GM18511 (cell line): ENCODE measurements around the gene FBXL3.

ENCODE experiments used
- ATAC-seq: cut with Tn5 transposase; IDR thresholded peaks from one replicate; pipeline ENCODE4 v1.9.1; 2021; ENCODE audit warnings: mild to moderate bottlenecking, moderate library complexity; ENCODE audit not compliant: unreplicated experiment

FBXL3 gene

GRCh38 chr13:77026861-77027621 lies at the start of gene FBXL3:
Gene FBXL3, minus strand, starts transcription at chr13:77027159. Its CDS starts 5,299 bp downstream, at chr13:77021860.
- peak; percentile 61 for ATAC-seq

GRCh38 chr13:77067519-77067918 lies 40.6 kb upstream of the FBXL3 start:
- no peak for ATAC-seq

- no peak for ATAC-seq
Measured at GRCh38 chr13:77065461-77066147, 38.6 kb upstream of the FBXL3 start.

GRCh38 chr13:77062097-77062496 lies 35.1 kb upstream of the FBXL3 start:
- ATAC-seq: no peak

GRCh38 chr13:77061362-77061761 lies 34.4 kb upstream of the FBXL3 start:
- no peak for ATAC-seq

- no peak for ATAC-seq
Measured at GRCh38 chr13:77056886-77057285, 29.9 kb upstream of the FBXL3 start.

- no peak for ATAC-seq
Measured at GRCh38 chr13:77056382-77056781, 29.4 kb upstream of the FBXL3 start.

- ATAC-seq: no peak
Measured at GRCh38 chr13:77055158-77055557, 28.2 kb upstream of the FBXL3 start.

GRCh38 chr13:77053192-77053591 lies 26.2 kb upstream of the FBXL3 start:
- ATAC-seq: no peak

- ATAC-seq: no peak
Measured at GRCh38 chr13:77048681-77049080, 21.7 kb upstream of the FBXL3 start.

GRCh38 chr13:77047649-77048343 lies 20.8 kb upstream of the FBXL3 start:
- no peak for ATAC-seq

GRCh38 chr13:77042566-77043177 lies 15.7 kb upstream of the FBXL3 start:
- no peak for ATAC-seq

- ATAC-seq: no peak
Measured at GRCh38 chr13:77040835-77041234, 13.9 kb upstream of the FBXL3 start.

- no peak for ATAC-seq
Measured at GRCh38 chr13:77040076-77040475, 13.1 kb upstream of the FBXL3 start.

GRCh38 chr13:77038907-77039480 lies 12.0 kb upstream of the FBXL3 start:
- ATAC-seq: no peak

GRCh38 chr13:77036279-77036678 lies 9.3 kb upstream of the FBXL3 start:
- ATAC-seq: no peak

- ATAC-seq: no peak
Measured at GRCh38 chr13:77034881-77035280, 7.9 kb upstream of the FBXL3 start.

GRCh38 chr13:77033717-77034302 lies 6.9 kb upstream of the FBXL3 start:
- no peak for ATAC-seq

GRCh38 chr13:77031656-77032243 lies 4.8 kb upstream of the FBXL3 start:
- no peak for ATAC-seq

- ATAC-seq: no peak
Measured at GRCh38 chr13:77029436-77029835, 2.5 kb upstream of the FBXL3 start.
